Measurements from ENCODE around the gene CDKN2AIP. TPM values are rescaled to one million over a fixed set of nuclear protein-coding genes. Genes with fewer than 3 reads are reported as not detected.
"Not testable (repeated sequence)": the region's sequence is repeated elsewhere in the genome, so short reads cannot be mapped to it uniquely, and the experiment has no call there.

CDKN2AIP gene
- total RNA-seq, 1 experiment from 2014 or later = 21.7 TPM

GRCh38 chr4:183447646-183448045 lies 3.2 kb downstream of the CDKN2AIP start:
- Histone ChIP-seq H3K9me3 (replicated peaks) (no peaks in the 10 kb centered on the region), H3K36me3 (peaks cover 76% of the 10 kb centered on the region), H3K4me1 (replicated peaks) (peaks cover 32% of the 10 kb centered on the region), H3K27ac (no peak overlapping the region), H3K27me3 (replicated peaks) (no peaks in the 10 kb centered on the region), H3K4me3 (no peak overlapping the region)
- no peak for DNase-seq (ENCODE audit: low read depth in 1 of 2, low spot score in 2 of 2)

GRCh38 chr4:183448436-183448835 lies 4.0 kb downstream of the CDKN2AIP start:
- Histone ChIP-seq H3K36me3 (peaks cover 80% of the 10 kb centered on the region), H3K4me3 (no peak overlapping the region), H3K27ac (no peak overlapping the region), H3K9me3 (replicated peaks) (no peaks in the 10 kb centered on the region), H3K4me1 (replicated peaks) (peaks cover 24% of the 10 kb centered on the region), H3K27me3 (replicated peaks) (no peaks in the 10 kb centered on the region)
- DNase-seq (ENCODE audit: low read depth in 1 of 2, low spot score in 2 of 2) = no peak

- Histone ChIP-seq H3K36me3 (peaks cover 84% of the 10 kb centered on the region), H3K27me3 (replicated peaks) (no peaks in the 10 kb centered on the region), H3K4me1 (replicated peaks) (peaks cover 19% of the 10 kb centered on the region), H3K9me3 (replicated peaks) (no peaks in the 10 kb centered on the region), H3K4me3 (no peak overlapping the region), H3K27ac (no peak overlapping the region)
- no peak for DNase-seq (ENCODE audit: low read depth in 1 of 2, low spot score in 2 of 2)
Observed at GRCh38 chr4:183449193-183449882, 4.9 kb downstream of the CDKN2AIP start.

- Histone ChIP-seq H3K27ac (no peak overlapping the region), H3K4me1 (replicated peaks) (peaks cover 23% of the 10 kb centered on the region), H3K27me3 (replicated peaks) (no peaks in the 10 kb centered on the region), H3K9me3 (replicated peaks) (no peaks in the 10 kb centered on the region), H3K4me3 (no peak overlapping the region), H3K36me3 (peaks cover 78% of the 10 kb centered on the region)
- DNase-seq (ENCODE audit: low read depth in 1 of 2, low spot score in 2 of 2) = no peak
Observed at GRCh38 chr4:183450108-183450507, 5.7 kb downstream of the CDKN2AIP start.

GRCh38 chr4:183455431-183456195 lies 11.2 kb downstream of the CDKN2AIP start:
- peak; percentile 42 to 50 for DNase-seq (ENCODE audit: low read depth in 1 of 2, low spot score in 2 of 2)

GRCh38 chr4:183458005-183458404 lies 13.6 kb downstream of the CDKN2AIP start:
- Histone ChIP-seq H3K4me3 (no peak overlapping the region), H3K27ac (no peak overlapping the region), H3K36me3 (peaks cover 5% of the 10 kb centered on the region), H3K4me1 (replicated peaks) (peaks cover 13% of the 10 kb centered on the region), H3K9me3 (replicated peaks) (0 out of 2 replicates have a peak, but pooled peaks cover 2% of the 10 kb centered on the region), H3K27me3 (replicated peaks) (no peaks in the 10 kb centered on the region)
- no peak for DNase-seq (ENCODE audit: low read depth in 1 of 2, low spot score in 2 of 2)

More at GRCh38 chr4:183455431-183456195, 11.2 kb downstream of the CDKN2AIP start:
- H3K4me1 ChIP-seq (replicated peaks) = peaks cover 13% of the 10 kb centered on the region
- H3K4me3 ChIP-seq = no peak overlapping the region
- H3K27me3 ChIP-seq (replicated peaks) = no peaks in the 10 kb centered on the region
- 0 out of 2 replicates have a peak, but pooled peaks cover 2% of the 10 kb centered on the region for H3K9me3 ChIP-seq (replicated peaks)
- H3K36me3 ChIP-seq = peaks cover 24% of the 10 kb centered on the region
- peak overlapping the region; percentile 23 for H3K27ac ChIP-seq

- not testable (repeated sequence) for DNase-seq (ENCODE audit: low read depth in 1 of 2, low spot score in 2 of 2); H3K36me3 ChIP-seq; H3K4me3 ChIP-seq; H3K27ac ChIP-seq; H3K4me1 ChIP-seq (replicated peaks); H3K27me3 ChIP-seq (replicated peaks); H3K9me3 ChIP-seq (replicated peaks)
Observed at GRCh38 chr4:183463903-183464619, 19.6 kb downstream of the CDKN2AIP start.

- H3K27ac ChIP-seq; H3K27me3 ChIP-seq (replicated peaks); H3K4me3 ChIP-seq; H3K36me3 ChIP-seq; H3K4me1 ChIP-seq (replicated peaks); DNase-seq (ENCODE audit: low read depth in 1 of 2, low spot score in 2 of 2); H3K9me3 ChIP-seq (replicated peaks): not testable (repeated sequence)
Observed at GRCh38 chr4:183465879-183466278, 21.4 kb downstream of the CDKN2AIP start.

GRCh38 chr4:183467246-183467645 lies 22.8 kb downstream of the CDKN2AIP start:
- 0 out of 2 replicates have a peak, but pooled peaks cover 3% of the 10 kb centered on the region for H3K4me1 ChIP-seq (replicated peaks)
- no peaks in the 10 kb centered on the region for H3K36me3 ChIP-seq
- no peak overlapping the region for H3K4me3 ChIP-seq
- DNase-seq (ENCODE audit: low read depth in 1 of 2, low spot score in 2 of 2) = no peak
- no peaks in the 10 kb centered on the region for H3K9me3 ChIP-seq (replicated peaks)
- H3K27me3 ChIP-seq (replicated peaks) = no peaks in the 10 kb centered on the region
- no peak overlapping the region for H3K27ac ChIP-seq

- DNase-seq (ENCODE audit: low read depth in 1 of 2, low spot score in 2 of 2) = no peak
- H3K9me3 ChIP-seq (replicated peaks) = no peaks in the 10 kb centered on the region
- H3K4me1 ChIP-seq (replicated peaks) = 0 out of 2 replicates have a peak, but pooled peaks cover 3% of the 10 kb centered on the region
- H3K4me3 ChIP-seq = no peak overlapping the region
- no peak overlapping the region for H3K27ac ChIP-seq
- H3K36me3 ChIP-seq = no peaks in the 10 kb centered on the region
- no peaks in the 10 kb centered on the region for H3K27me3 ChIP-seq (replicated peaks)
Observed at GRCh38 chr4:183468210-183469095, 24.0 kb downstream of the CDKN2AIP start.

- H3K9me3 ChIP-seq (replicated peaks) = no peaks in the 10 kb centered on the region
- H3K27me3 ChIP-seq (replicated peaks) = no peaks in the 10 kb centered on the region
- 0 out of 2 replicates have a peak, but pooled peaks cover 3% of the 10 kb centered on the region for H3K4me1 ChIP-seq (replicated peaks)
- no peaks in the 10 kb centered on the region for H3K36me3 ChIP-seq
- no peak for DNase-seq (ENCODE audit: low read depth in 1 of 2, low spot score in 2 of 2)
- H3K4me3 ChIP-seq = no peak overlapping the region
- H3K27ac ChIP-seq = no peak overlapping the region
Observed at GRCh38 chr4:183469285-183469684, 24.8 kb downstream of the CDKN2AIP start.

- H3K4me3 ChIP-seq = no peak overlapping the region
- no peaks in the 10 kb centered on the region for H3K27me3 ChIP-seq (replicated peaks)
- H3K36me3 ChIP-seq = no peaks in the 10 kb centered on the region
- no peaks in the 10 kb centered on the region for H3K9me3 ChIP-seq (replicated peaks)
- 0 out of 2 replicates have a peak, but pooled peaks cover 3% of the 10 kb centered on the region for H3K4me1 ChIP-seq (replicated peaks)
- DNase-seq (ENCODE audit: low read depth in 1 of 2, low spot score in 2 of 2) = no peak
- no peak overlapping the region for H3K27ac ChIP-seq
Observed at GRCh38 chr4:183469936-183470335, 25.5 kb downstream of the CDKN2AIP start.

GRCh38 chr4:183470821-183471220 lies 26.4 kb downstream of the CDKN2AIP start:
- no peak overlapping the region for H3K27ac ChIP-seq
- H3K9me3 ChIP-seq (replicated peaks) = no peaks in the 10 kb centered on the region
- H3K27me3 ChIP-seq (replicated peaks) = no peaks in the 10 kb centered on the region
- H3K36me3 ChIP-seq = no peaks in the 10 kb centered on the region
- no peak for DNase-seq (ENCODE audit: low read depth in 1 of 2, low spot score in 2 of 2)
- H3K4me3 ChIP-seq = no peak overlapping the region
- H3K4me1 ChIP-seq (replicated peaks) = 0 out of 2 replicates have a peak, but pooled peaks cover 3% of the 10 kb centered on the region

All from SJSA1 (cell line).